ENCODE data around the gene CDC37L1.
A peak's percentile ranks its signal among the peaks of the same experiment; 100 is the strongest.
"Not testable (repeated sequence)": the region's sequence is repeated elsewhere in the genome, so short reads cannot be mapped to it uniquely, and the experiment has no call there.

The CDC37L1 gene

DNA sequence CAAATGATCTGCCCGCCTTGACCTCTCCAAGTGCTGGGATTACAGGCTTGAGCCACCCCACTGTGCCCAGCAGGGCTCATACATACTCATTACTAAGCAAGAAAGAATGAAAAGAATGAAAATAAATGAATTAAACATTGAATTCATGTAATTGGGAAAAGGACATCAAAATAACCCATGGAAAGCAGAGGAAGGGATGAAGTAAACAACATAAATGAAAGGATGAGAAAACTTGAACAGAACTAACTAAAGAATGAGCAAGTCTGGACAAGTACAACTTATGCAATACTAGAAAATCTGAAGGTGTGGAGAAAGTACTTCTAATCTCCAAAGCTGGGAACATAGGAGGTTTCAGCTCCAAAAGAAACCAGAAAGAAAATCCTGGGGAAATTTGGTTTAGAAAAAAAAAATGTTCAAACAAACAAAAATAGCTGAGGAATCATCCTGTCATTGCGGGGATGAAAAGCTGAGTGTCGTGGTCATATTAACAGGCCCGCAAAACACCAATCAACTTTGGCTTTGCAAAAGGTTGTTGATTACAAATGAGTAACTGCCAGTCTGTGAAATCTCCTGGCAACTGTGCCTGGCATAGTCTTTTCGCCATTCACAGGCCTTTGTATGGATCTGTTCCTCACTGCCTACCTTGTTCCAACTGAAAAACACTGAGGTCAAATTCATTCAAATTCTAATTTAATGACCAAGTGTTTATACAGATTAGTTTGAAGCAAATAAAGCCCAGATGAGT, 63.9 kb downstream of the CDC37L1 start:
- peaks cover 5 to 26% (median 18%) of the 10 kb centered on the region in 4 experiments for H3K4me1 ChIP-seq (ENCODE audit: control extremely low read depth in 1 of 4, control insufficient read depth in 4 of 4, insufficient read depth in 4 of 4, low read length in 3 of 4)
- WGBS (ENCODE audit: insufficient coverage), result 67% methylated on average over 4 of the region's 5 CpGs
- H3K9me3 ChIP-seq (ENCODE audit: control extremely low read depth in 1 of 5, control insufficient read depth in 4 of 5, insufficient read depth in 2 of 5, low read depth in 1 of 5, low read length in 4 of 5), result no peaks in the 10 kb centered on the region
- CTCF ChIA-PET, result interaction anchor here (1.3 to 6.8 kb wide), 3 partner anchors 18 to 181 kb away, joined by 3 to 46 read pairs (median 4); no protein-coding TSS in a partner anchor
- no peak for DNase-seq
- H3K27me3 ChIP-seq (replicated peaks in 2 of 5; ENCODE audit: control insufficient read depth in 4 of 5, insufficient read depth in 5 of 5, low read length in 4 of 5), result no peaks in the 10 kb centered on the region
- no peak overlapping the region for H3K27ac ChIP-seq (ENCODE audit: insufficient read depth in 1 of 2, low read depth in 1 of 2, low read length in 2 of 2, poor library complexity in 1 of 2, severe bottlenecking in 2 of 2)
- POLR2A ChIA-PET, result no interaction called here
- peaks cover 0 to 3% (median 0%) of the 10 kb centered on the region in 4 experiments for H3K36me3 ChIP-seq (ENCODE audit: control insufficient read depth in 4 of 4, insufficient read depth in 4 of 4, low read length in 3 of 4)
- no peak overlapping the region for H3K4me3 ChIP-seq (ENCODE audit: control insufficient read depth in 1 of 7, extremely low read depth in 1 of 7, insufficient read depth in 4 of 7, low read depth in 2 of 7, low read length in 6 of 7)

DNA sequence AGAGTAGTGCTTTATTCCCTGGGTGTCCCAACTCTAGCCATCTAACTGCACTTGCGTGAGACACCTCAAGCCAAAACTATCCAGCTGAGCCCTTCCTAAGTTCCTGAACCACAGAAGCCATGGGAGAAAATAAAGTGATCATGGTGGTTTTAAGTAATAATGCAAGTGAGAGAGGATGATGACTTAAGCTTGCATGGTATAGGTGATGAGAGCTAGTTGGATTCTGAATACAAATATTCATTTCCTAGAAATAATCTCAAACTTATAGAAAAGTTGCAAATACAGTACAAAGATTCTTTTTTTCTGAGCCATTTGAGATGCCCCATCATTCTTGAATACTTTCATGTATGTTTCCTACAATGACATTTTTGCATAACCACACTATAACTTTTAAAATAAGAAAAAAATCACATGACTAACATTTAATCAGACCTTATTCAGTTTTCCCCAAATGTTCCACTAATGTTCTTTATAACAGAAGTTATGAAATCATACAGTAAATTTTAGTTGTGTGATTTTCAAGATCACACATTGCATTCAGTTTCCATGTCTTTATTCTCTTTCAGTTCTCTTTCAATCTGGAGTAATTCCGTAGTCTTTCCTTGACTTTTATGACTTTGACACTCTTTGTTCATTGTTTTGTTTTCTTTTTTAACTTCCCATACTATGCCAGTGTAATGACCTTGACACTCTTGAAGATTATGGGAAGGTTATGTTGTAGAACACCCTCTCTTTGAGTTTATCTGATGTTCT, 67.1 kb downstream of the CDC37L1 start:
- Histone ChIP-seq H3K27me3 (replicated peaks in 2 of 5; ENCODE audit: control insufficient read depth in 4 of 5, insufficient read depth in 5 of 5, low read length in 4 of 5) (no peaks in the 10 kb centered on the region), H3K9me3 (ENCODE audit: control extremely low read depth in 1 of 5, control insufficient read depth in 4 of 5, insufficient read depth in 2 of 5, low read depth in 1 of 5, low read length in 4 of 5) (no peaks in the 10 kb centered on the region), H3K27ac (ENCODE audit: insufficient read depth in 1 of 2, low read depth in 1 of 2, low read length in 2 of 2, poor library complexity in 1 of 2, severe bottlenecking in 2 of 2) (no peak overlapping the region), H3K4me1 (ENCODE audit: control extremely low read depth in 1 of 4, control insufficient read depth in 4 of 4, insufficient read depth in 4 of 4, low read length in 3 of 4) (peaks cover 0 to 7% (median 3%) of the 10 kb centered on the region in 4 experiments), H3K4me3 (ENCODE audit: control insufficient read depth in 1 of 7, extremely low read depth in 1 of 7, insufficient read depth in 4 of 7, low read depth in 2 of 7, low read length in 6 of 7) (no peak overlapping the region), H3K36me3 (ENCODE audit: control insufficient read depth in 4 of 4, insufficient read depth in 4 of 4, low read length in 3 of 4) (no peaks in the 10 kb centered on the region)
- POLR2A ChIA-PET, result no interaction called here
- 100% methylated on average over 1 of the region's 2 CpGs for WGBS (ENCODE audit: insufficient coverage)
- CTCF ChIA-PET, result interaction anchor here (0.9 to 6.8 kb wide), 4 partner anchors 7 to 844 kb away, joined by 3 to 46 read pairs (median 3); no protein-coding TSS in a partner anchor
- DNase-seq, result no peak

DNA sequence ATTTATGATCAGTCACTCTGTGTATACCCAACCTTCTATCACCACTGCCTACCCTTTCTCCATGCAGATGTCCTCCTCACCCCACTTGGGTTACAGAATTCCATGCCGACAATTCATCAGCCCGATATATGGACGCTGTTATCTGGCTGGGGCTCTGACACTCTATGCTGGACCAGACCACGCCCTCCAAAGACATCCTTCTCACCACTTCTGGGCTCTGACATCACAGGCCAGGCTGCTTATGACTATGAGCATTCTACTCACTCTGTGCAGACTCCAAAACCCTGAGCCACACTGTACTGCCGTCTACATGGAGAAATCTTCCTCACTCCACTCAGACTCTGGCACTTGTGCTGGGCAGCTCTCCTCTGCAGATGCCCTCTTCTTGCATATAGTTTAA, 69.2 kb downstream of the CDC37L1 start:
- H3K27ac ChIP-seq (ENCODE audit: insufficient read depth in 1 of 2, low read depth in 1 of 2, low read length in 2 of 2, poor library complexity in 1 of 2, severe bottlenecking in 2 of 2), result no peak overlapping the region
- 100% methylated on average over 4 of the region's 5 CpGs for WGBS (ENCODE audit: insufficient coverage)
- H3K9me3 ChIP-seq (ENCODE audit: control extremely low read depth in 1 of 5, control insufficient read depth in 4 of 5, insufficient read depth in 2 of 5, low read depth in 1 of 5, low read length in 4 of 5), result no peaks in the 10 kb centered on the region
- no peak for DNase-seq
- ChIA-PET CTCF (interaction anchor here (0.9 to 1.9 kb wide), 7 partner anchors 8 to 842 kb away, joined by 3 to 10 read pairs (median 3); partner anchors contain the start of gene AK3), POLR2A (no interaction called here)
- no peaks in the 10 kb centered on the region for H3K4me1 ChIP-seq (ENCODE audit: control extremely low read depth in 1 of 4, control insufficient read depth in 4 of 4, insufficient read depth in 4 of 4, low read length in 3 of 4)
- H3K4me3 ChIP-seq (ENCODE audit: control insufficient read depth in 1 of 7, extremely low read depth in 1 of 7, insufficient read depth in 4 of 7, low read depth in 2 of 7, low read length in 6 of 7), result no peak overlapping the region
- H3K27me3 ChIP-seq (replicated peaks in 2 of 5; ENCODE audit: control insufficient read depth in 4 of 5, insufficient read depth in 5 of 5, low read length in 4 of 5), result no peaks in the 10 kb centered on the region
- no peaks in the 10 kb centered on the region for H3K36me3 ChIP-seq (ENCODE audit: control insufficient read depth in 4 of 4, insufficient read depth in 4 of 4, low read length in 3 of 4)

DNA sequence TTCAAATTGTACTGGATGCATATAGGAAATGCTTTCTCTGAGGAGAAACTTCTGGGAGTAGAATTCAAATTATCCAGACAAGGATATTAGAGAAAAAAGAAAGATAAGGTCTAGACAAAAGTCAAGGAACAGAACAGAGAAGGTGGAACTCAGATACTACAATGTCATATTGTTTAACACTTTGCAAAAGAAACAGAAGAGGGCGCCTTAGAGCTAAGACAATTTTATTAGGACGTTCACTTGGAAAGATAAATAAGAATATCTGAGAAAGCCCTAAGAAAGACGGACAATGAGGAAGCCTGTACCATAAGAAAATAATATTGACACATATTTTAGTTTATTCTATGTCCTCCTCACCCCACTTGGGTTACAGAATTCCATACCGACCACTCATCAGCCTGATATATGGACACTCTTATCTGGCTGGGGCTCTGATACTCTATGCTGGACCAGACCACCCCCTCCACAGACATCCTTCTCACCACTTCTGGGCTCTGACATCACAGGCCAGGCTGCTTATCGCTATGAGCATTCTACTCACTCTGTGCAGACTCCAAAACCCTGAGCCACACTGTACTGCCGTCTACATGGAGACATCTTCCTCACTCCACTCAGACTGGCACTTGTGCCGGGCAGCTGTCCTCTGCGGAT, 70.8 kb downstream of the CDC37L1 start:
- CTCF ChIA-PET, result interaction anchor here (0.6 to 2.5 kb wide), 9 partner anchors 9 to 174 kb away, joined by 3 to 10 read pairs (median 3); partner anchors contain the start of gene SPATA6L
- peak; percentile 41 to 74 (median 61) for DNase-seq
- Histone ChIP-seq H3K9me3 (ENCODE audit: control extremely low read depth in 1 of 5, control insufficient read depth in 4 of 5, insufficient read depth in 2 of 5, low read depth in 1 of 5, low read length in 4 of 5) (no peaks in the 10 kb centered on the region), H3K27me3 (replicated peaks in 2 of 5; ENCODE audit: control insufficient read depth in 4 of 5, insufficient read depth in 5 of 5, low read length in 4 of 5) (no peaks in the 10 kb centered on the region), H3K4me3 (ENCODE audit: control insufficient read depth in 1 of 7, extremely low read depth in 1 of 7, insufficient read depth in 4 of 7, low read depth in 2 of 7, low read length in 6 of 7) (no peak overlapping the region), H3K36me3 (ENCODE audit: control insufficient read depth in 4 of 4, insufficient read depth in 4 of 4, low read length in 3 of 4) (no peaks in the 10 kb centered on the region), H3K4me1 (ENCODE audit: control extremely low read depth in 1 of 4, control insufficient read depth in 4 of 4, insufficient read depth in 4 of 4, low read length in 3 of 4) (no peaks in the 10 kb centered on the region), H3K27ac (ENCODE audit: insufficient read depth in 1 of 2, low read depth in 1 of 2, low read length in 2 of 2, poor library complexity in 1 of 2, severe bottlenecking in 2 of 2) (no peak overlapping the region)
- WGBS (ENCODE audit: insufficient coverage), result 92% methylated on average over 4 of the region's 8 CpGs
- POLR2A ChIA-PET, result no interaction called here

DNA sequence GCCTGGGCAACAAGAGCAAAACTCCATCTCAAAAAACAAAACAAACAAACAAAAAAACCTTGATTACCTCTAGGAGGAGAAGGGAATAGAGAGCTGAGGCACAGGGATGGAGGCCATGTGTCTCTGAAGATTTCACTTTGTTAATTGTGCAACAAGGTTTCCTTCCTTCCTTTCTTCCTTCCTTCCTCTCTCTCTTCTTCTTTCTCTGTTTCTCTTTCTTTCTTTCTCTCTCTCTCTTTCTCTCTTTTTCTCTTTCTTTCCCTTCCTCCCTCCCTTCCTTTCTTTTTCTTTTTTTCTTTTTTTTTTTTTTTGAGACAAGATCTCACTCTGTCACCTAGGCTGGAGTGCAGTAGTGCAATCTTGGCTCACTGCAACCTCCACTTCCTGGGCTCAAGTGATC, 75.2 kb downstream of the CDC37L1 start:
- CTCF ChIA-PET, result interaction anchor here (1.0 to 1.8 kb wide), 2 partner anchors 9 to 234 kb away, joined by 3 to 6 read pairs; no protein-coding TSS in a partner anchor
- H3K4me1 ChIP-seq (ENCODE audit: control extremely low read depth in 1 of 4, control insufficient read depth in 4 of 4, insufficient read depth in 4 of 4, low read length in 3 of 4); DNase-seq; POLR2A ChIA-PET; H3K4me3 ChIP-seq (ENCODE audit: control insufficient read depth in 1 of 7, extremely low read depth in 1 of 7, insufficient read depth in 4 of 7, low read depth in 2 of 7, low read length in 6 of 7); H3K27me3 ChIP-seq (replicated peaks in 2 of 5; ENCODE audit: control insufficient read depth in 4 of 5, insufficient read depth in 5 of 5, low read length in 4 of 5); H3K36me3 ChIP-seq (ENCODE audit: control insufficient read depth in 4 of 4, insufficient read depth in 4 of 4, low read length in 3 of 4); H3K27ac ChIP-seq (ENCODE audit: insufficient read depth in 1 of 2, low read depth in 1 of 2, low read length in 2 of 2, poor library complexity in 1 of 2, severe bottlenecking in 2 of 2); H3K9me3 ChIP-seq (ENCODE audit: control extremely low read depth in 1 of 5, control insufficient read depth in 4 of 5, insufficient read depth in 2 of 5, low read depth in 1 of 5, low read length in 4 of 5): not testable (repeated sequence)

DNA sequence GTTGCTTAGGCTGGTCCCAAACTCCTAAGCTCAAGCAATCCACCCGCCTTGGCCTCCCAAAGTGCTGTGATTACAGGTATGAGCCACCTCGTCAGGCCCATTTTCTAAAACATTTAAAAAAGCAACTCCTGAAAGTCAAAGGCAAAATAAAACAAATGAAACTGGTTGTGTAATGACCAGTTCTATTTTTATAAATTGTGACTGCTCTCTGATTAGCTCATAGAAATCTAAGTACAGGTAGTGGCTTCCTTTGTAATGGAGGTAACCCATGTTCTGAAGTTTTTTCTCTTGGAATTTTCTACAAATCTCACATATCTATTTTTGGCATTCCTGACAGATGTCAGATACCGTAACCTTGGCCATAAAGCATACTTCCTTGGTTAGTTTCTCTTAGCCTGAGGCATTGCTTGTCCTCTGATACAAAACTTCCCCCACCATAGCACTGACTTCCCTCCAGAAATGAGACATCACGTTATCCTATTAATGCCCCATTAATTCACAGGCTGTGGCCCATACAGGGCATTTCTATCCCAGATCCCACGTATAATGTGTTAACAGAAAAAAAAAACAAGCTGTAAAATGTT, 75.7 kb downstream of the CDC37L1 start:
- 96% methylated on average over 2 of the region's 5 CpGs for WGBS (ENCODE audit: insufficient coverage)
- H3K9me3 ChIP-seq (ENCODE audit: control extremely low read depth in 1 of 5, control insufficient read depth in 4 of 5, insufficient read depth in 2 of 5, low read depth in 1 of 5, low read length in 4 of 5), result no peaks in the 10 kb centered on the region
- no peak overlapping the region for H3K27ac ChIP-seq (ENCODE audit: insufficient read depth in 1 of 2, low read depth in 1 of 2, low read length in 2 of 2, poor library complexity in 1 of 2, severe bottlenecking in 2 of 2)
- H3K4me3 ChIP-seq (ENCODE audit: control insufficient read depth in 1 of 7, extremely low read depth in 1 of 7, insufficient read depth in 4 of 7, low read depth in 2 of 7, low read length in 6 of 7), result no peak overlapping the region
- no peak for DNase-seq
- no peaks in the 10 kb centered on the region for H3K27me3 ChIP-seq (replicated peaks in 2 of 5; ENCODE audit: control insufficient read depth in 4 of 5, insufficient read depth in 5 of 5, low read length in 4 of 5)
- POLR2A ChIA-PET, result no interaction called here
- no peaks in the 10 kb centered on the region for H3K36me3 ChIP-seq (ENCODE audit: control insufficient read depth in 4 of 4, insufficient read depth in 4 of 4, low read length in 3 of 4)
- peaks cover 0 to 7% (median under 1%) of the 10 kb centered on the region in 4 experiments for H3K4me1 ChIP-seq (ENCODE audit: control extremely low read depth in 1 of 4, control insufficient read depth in 4 of 4, insufficient read depth in 4 of 4, low read length in 3 of 4)
- CTCF ChIA-PET, result interaction anchor here (1.0 to 2.1 kb wide), 3 partner anchors 13 to 233 kb away, joined by 4 to 8 read pairs (median 6); no protein-coding TSS in a partner anchor
